Stomach (tissue), 9 donors: Measurements from ENCODE around the gene GGCX. TPM values are rescaled to one million over a fixed set of nuclear protein-coding genes. Genes with fewer than 3 reads are reported as not detected.
"Not testable (repeated sequence)": the region's sequence is repeated elsewhere in the genome, so short reads cannot be mapped to it uniquely, and the experiment has no call there.

ENCODE experiments used
- DNase-seq, 2 donors: peaks; one replicate each; pipeline versions ENCODE4 v3.0.0 to v3.0.0-alpha.2; 2013 to 2019
- H3K27ac ChIP-seq, 5 donors: fragments of 200-600 bp in 4 of 5; sonication (generic) in 4 of 5; one replicate each; pipeline ENCODE4 v1.5.1; 2013 to 2019; ENCODE audit warnings: mild to moderate bottlenecking in 1 of 5, moderate library complexity in 1 of 5
- H3K27me3 ChIP-seq, 3 donors: fragments of 200-600 bp; sonication (generic); one replicate each; pipeline ENCODE4 v1.5.1; 2017 to 2019; ENCODE audit warnings: mixed run types in 1 of 3
- H3K36me3 ChIP-seq, 4 donors: fragments of 200-600 bp; sonication (generic); 1 replicate in 3 of 4; 2 replicates in 1 of 4; pipeline ENCODE4 v1.5.1; 2016 to 2019
- H3K4me1 ChIP-seq, 4 donors: fragments of 200-600 bp; sonication (generic); one replicate each; pipeline ENCODE4 v1.5.1; 2016 to 2019
- H3K4me3 ChIP-seq, 4 donors: fragments of 200-600 bp; sonication (generic) in 3 of 4; one replicate each; pipeline ENCODE4 v1.5.1; 2016 to 2019; ENCODE audit warnings: mild to moderate bottlenecking in 1 of 4
- H3K9me3 ChIP-seq, 4 donors: fragments of 200-600 bp; sonication (generic); one replicate each; pipeline ENCODE4 v1.5.1; 2016 to 2019
- CTCF ChIP-seq, 7 experiments: fragments of 450-650 bp in 4 of 7; fragments of 200-600 bp in 3 of 7; sonication (generic) in 3 of 7; IDR thresholded peaks; one replicate each; pipeline ENCODE4 v1.5.1; 2016 to 2019; ENCODE audit warnings: antibody characterized with exemption in 7 of 7, control low read depth in 2 of 7, mild to moderate bottlenecking in 1 of 7
- EP300 ChIP-seq: sonication (generic); formaldehyde crosslinking; IDR thresholded peaks from one replicate; pipeline ENCODE4 v1.6.1; 2017; ENCODE audit warnings: antibody characterized with exemption
- POLR2A ChIP-seq, 4 donors: fragments of 450-650 bp; IDR thresholded peaks; one replicate each; pipeline ENCODE4 v1.6.1; 2016; ENCODE audit warnings: antibody characterized with exemption in 4 of 4, control low read depth in 2 of 4, mild to moderate bottlenecking in 1 of 4, moderate library complexity in 1 of 4
- POLR2AphosphoS5 ChIP-seq, 3 donors: sonication (generic); formaldehyde crosslinking; IDR thresholded peaks; one replicate each; pipeline ENCODE4 v1.6.1; 2016; ENCODE audit warnings: antibody characterized with exemption in 3 of 3
- WGBS, 5 donors: extraction: QIAGEN DNeasy Blood & Tissue Kit in 3 of 5; methylation state at CpG; one replicate each; pipeline versions ENCODE4 v1.1.5 to v1.1.7; 2013 to 2018; 5-methylcytosine and 5-hydroxymethylcytosine counted together
- intact Hi-C: fragments of 100-400 bp; cut with DNase I; formaldehyde crosslinking; loops from one replicate; pipeline ENCODE4 v1.15.1; 2023; ENCODE audit warnings: low total_unique reads
- polyA plus RNA-seq, 3 donors: library from polyadenylated mRNA; stranded (reverse); fragments of 200-250 nt; gene quantifications; one replicate each; pipeline ENCODE4 v1.2.3, GENCODE V29; 2013
- total RNA-seq, 5 donors: library from RNA; depleted of rRNA; stranded (reverse); fragments of >200 nt; gene quantifications; one replicate each; pipeline versions ENCODE4 v1.1.0 to v1.2.3, GENCODE V29; 2014 to 2016
- donor health status: healthy with polysubstance abuse.
- donor health status: Bipolar disorder and iron deficiency.
- donor health status: healthy.

GGCX gene
- total and polyA plus RNA-seq, 8 donors, result 5.2 to 87.5 (median 15.9) TPM

GRCh38 chr2:85605406-85606115, 44.3 kb upstream of the GGCX start:
- intact Hi-C loops, result no loop called here

GRCh38 chr2:85604568-85605339, 43.5 kb upstream of the GGCX start:
- intact Hi-C loops, result no loop called here
- peaks cover 9 to 46% (median 31%) of the 10 kb centered on the region in 4 donors for H3K36me3 ChIP-seq
- peaks cover 64 to 90% (median 81%) of the 10 kb centered on the region in 4 donors for H3K4me1 ChIP-seq
- H3K9me3 ChIP-seq, result no peaks in the 10 kb centered on the region
- H3K27ac ChIP-seq, result peak overlapping the region in 4 of 5 donors; percentile 83 to 94 (median 90)
- no peaks in the 10 kb centered on the region for H3K27me3 ChIP-seq
- TF ChIP-seq CTCF (IDR thresholded peaks at IDR 0.05) (no peak), POLR2AphosphoS5 (IDR thresholded peaks at IDR 0.05) (peak in 1 of 3 donors; percentile 5)
- WGBS, 5 donors, result 44 to 56% (median 50%) methylated on average over 6 of the region's 6 CpGs
- peak overlapping the region in 3 of 4 donors; percentile 82 to 83 (median 82) for H3K4me3 ChIP-seq
- DNase-seq, result no peak

More at GRCh38 chr2:85605406-85606115, 44.3 kb upstream of the GGCX start:
- Histone ChIP-seq H3K36me3 (peaks cover 9 to 38% (median 23%) of the 10 kb centered on the region in 4 donors), H3K9me3 (no peaks in the 10 kb centered on the region), H3K4me1 (peaks cover 72 to 90% (median 84%) of the 10 kb centered on the region in 4 donors), H3K27ac (peak overlapping the region; percentile 46 to 94 (median 88)), H3K27me3 (no peaks in the 10 kb centered on the region), H3K4me3 (no peak overlapping the region)
- peak in 1 of 2 donors; percentile 81 for DNase-seq
- TF ChIP-seq POLR2A (IDR thresholded peaks at IDR 0.05), result no peak
- no peak for TF ChIP-seq POLR2AphosphoS5 (IDR thresholded peaks at IDR 0.05)
- TF ChIP-seq EP300, result no peak
- TF ChIP-seq CTCF (IDR thresholded peaks at IDR 0.05), result no peak
- WGBS, 5 donors, result 21 to 39% (median 23%) methylated on average over 4 of the region's 4 CpGs

- intact Hi-C loops, H3K27me3 ChIP-seq, H3K9me3 ChIP-seq, DNase-seq: not testable (repeated sequence)
- Histone ChIP-seq H3K4me1 (peaks cover 58 to 90% (median 81%) of the 10 kb centered on the region in 4 donors), H3K27ac (peak overlapping the region in 4 of 5 donors; percentile 83 to 94 (median 90)), H3K4me3 (peak overlapping the region; percentile 63 to 83 (median 82)), H3K36me3 (peaks cover 11 to 46% (median 32%) of the 10 kb centered on the region in 4 donors)
- 72 to 83% (median 74%) methylated on average over 3 of the region's 3 CpGs for WGBS, 5 donors
These were observed 42.8 kb upstream of the GGCX start for GRCh38 chr2:85604133-85604444.

- intact Hi-C loops, result no loop called here
- no peaks in the 10 kb centered on the region for H3K27me3 ChIP-seq
- peak within 1 kb of the TSS; percentile 63 to 83 (median 82) for H3K4me3 ChIP-seq
- no peaks in the 10 kb centered on the region for H3K9me3 ChIP-seq
- H3K27ac ChIP-seq, result peak within 1 kb of the TSS; percentile 83 to 94 (median 88)
- H3K4me1 ChIP-seq, result peaks cover 51 to 89% (median 79%) of the 10 kb centered on the region in 4 donors
- TF ChIP-seq POLR2A (IDR thresholded peaks at IDR 0.05), result no peak
- peak; percentile 75 to 77 (median 76) for TF ChIP-seq POLR2AphosphoS5 (IDR thresholded peaks at IDR 0.05)
- TF ChIP-seq CTCF (IDR thresholded peaks at IDR 0.05), result peak in 4 of 7 experiments; percentile 18 to 53 (median 32)
- WGBS, 5 donors, result 0 to 1% (median 1%) methylated on average over 9 to 73 of the region's 73 CpGs
- peak; percentile 96 to 98 for DNase-seq
- H3K36me3 ChIP-seq, result peaks cover 10 to 46% (median 34%) of the 10 kb centered on the region in 4 donors
These were observed 41.4 kb upstream of the GGCX start, which contains the start of gene TMEM150A for GRCh38 chr2:85602476-85603234. Gene TMEM150A, minus strand, starts transcription at chr2:85602698. Its CDS starts 750 bp downstream, at chr2:85601948.
